HepG2 (cell line): Measurements from ENCODE around the gene GRIK4.

Source experiments
- CEBPB ChIP-seq: IDR thresholded peaks from 2 replicates; pipeline ENCODE4 v1.6.1; 2011; ENCODE audit warnings: low read depth, low read length, improper control_type of control experiment, borderline replicate concordance
- KDM1A ChIP-seq: IDR thresholded peaks from 2 replicates; pipeline ENCODE4 v1.6.1; 2016; ENCODE audit warnings: missing compliant biosample characterization
- KDM4B ChIP-seq: sonication (generic); formaldehyde crosslinking; IDR thresholded peaks from 2 replicates; pipeline ENCODE4 v1.4.0; 2020; ENCODE audit warnings: missing genetic modification reagents
- MXD4 ChIP-seq: IDR thresholded peaks from 2 replicates; pipeline ENCODE4 v1.6.1; 2016; ENCODE audit warnings: mild to moderate bottlenecking, missing biosample characterization, missing genetic modification reagents
- PAX8 ChIP-seq: sonication (generic); formaldehyde crosslinking; IDR thresholded peaks from 2 replicates; pipeline ENCODE4 v1.8.0; 2022; ENCODE audit warnings: mild to moderate bottlenecking, missing genetic modification reagents, borderline replicate concordance
- PCBP1 ChIP-seq: fragments of 200-400 bp; formaldehyde crosslinking; IDR thresholded peaks from 2 replicates; pipeline ENCODE4 v1.6.1; 2017; ENCODE audit warnings: mild to moderate bottlenecking, low read depth, low read length, borderline replicate concordance
- PTBP1 ChIP-seq: fragments of 200-400 bp; formaldehyde crosslinking; IDR thresholded peaks from 2 replicates; pipeline ENCODE4 v1.6.1; 2018; ENCODE audit warnings: low read length, low read depth; ENCODE audit not compliant: poor library complexity, severe bottlenecking
- ZNF513 ChIP-seq: sonication (generic); formaldehyde crosslinking; conservative IDR thresholded peaks from 2 replicates; pipeline ENCODE4 v1.5.0; 2020; ENCODE audit warnings: missing genetic modification reagents
- ZNF790 ChIP-seq: sonication (generic); formaldehyde crosslinking; IDR thresholded peaks from 2 replicates; pipeline ENCODE4 v1.8.0; 2022; ENCODE audit warnings: missing genetic modification reagents, mild to moderate bottlenecking, borderline replicate concordance
- TF ChIP-seq, protein P1 (sequence below): sonication (generic); formaldehyde crosslinking; IDR thresholded peaks from 2 replicates; pipeline ENCODE4 v1.5.0; 2020; ENCODE audit warnings: mild to moderate bottlenecking, missing genetic modification reagents
- TF ChIP-seq, protein P2 (sequence below): sonication (generic); formaldehyde crosslinking; IDR thresholded peaks from 2 replicates; pipeline ENCODE4 v1.5.0; 2020; ENCODE audit warnings: mild to moderate bottlenecking, missing genetic modification reagents, moderate library complexity

DNA sequence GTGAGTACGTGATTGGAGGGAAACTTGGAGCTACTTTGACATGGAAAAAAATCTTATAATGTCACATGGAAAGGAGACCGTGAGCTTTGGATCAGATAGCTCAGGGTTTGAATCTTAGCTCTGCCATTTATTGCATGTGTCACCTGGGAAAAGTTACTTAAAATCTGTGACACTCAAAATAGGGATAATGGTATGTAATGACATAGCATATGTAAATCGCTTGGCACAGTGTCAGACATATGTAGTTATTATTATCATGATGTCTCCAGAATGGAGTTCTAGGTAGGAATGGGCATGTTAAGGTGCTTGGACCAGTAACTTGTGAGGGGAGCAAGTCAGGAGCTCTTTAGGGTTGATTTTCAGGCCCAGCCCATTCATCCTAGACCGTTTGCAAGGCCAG, 75.8 kb downstream of the GRIK4 start:
- TF ChIP-seq, protein P1, sequence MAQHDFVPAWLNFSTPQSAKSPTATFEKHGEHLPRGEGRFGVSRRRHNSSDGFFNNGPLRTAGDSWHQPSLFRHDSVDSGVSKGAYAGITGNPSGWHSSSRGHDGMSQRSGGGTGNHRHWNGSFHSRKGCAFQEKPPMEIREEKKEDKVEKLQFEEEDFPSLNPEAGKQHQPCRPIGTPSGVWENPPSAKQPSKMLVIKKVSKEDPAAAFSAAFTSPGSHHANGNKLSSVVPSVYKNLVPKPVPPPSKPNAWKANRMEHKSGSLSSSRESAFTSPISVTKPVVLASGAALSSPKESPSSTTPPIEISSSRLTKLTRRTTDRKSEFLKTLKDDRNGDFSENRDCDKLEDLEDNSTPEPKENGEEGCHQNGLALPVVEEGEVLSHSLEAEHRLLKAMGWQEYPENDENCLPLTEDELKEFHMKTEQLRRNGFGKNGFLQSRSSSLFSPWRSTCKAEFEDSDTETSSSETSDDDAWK (CRISPR knock-in tag): no peak
- no peak for TF ChIP-seq PTBP1
- TF ChIP-seq PAX8 (CRISPR knock-in tag): no peak
- TF ChIP-seq ZNF790: no peak
- TF ChIP-seq ZNF513: no peak
- TF ChIP-seq MXD4 (CRISPR knock-in tag): no peak
- TF ChIP-seq, protein P2, sequence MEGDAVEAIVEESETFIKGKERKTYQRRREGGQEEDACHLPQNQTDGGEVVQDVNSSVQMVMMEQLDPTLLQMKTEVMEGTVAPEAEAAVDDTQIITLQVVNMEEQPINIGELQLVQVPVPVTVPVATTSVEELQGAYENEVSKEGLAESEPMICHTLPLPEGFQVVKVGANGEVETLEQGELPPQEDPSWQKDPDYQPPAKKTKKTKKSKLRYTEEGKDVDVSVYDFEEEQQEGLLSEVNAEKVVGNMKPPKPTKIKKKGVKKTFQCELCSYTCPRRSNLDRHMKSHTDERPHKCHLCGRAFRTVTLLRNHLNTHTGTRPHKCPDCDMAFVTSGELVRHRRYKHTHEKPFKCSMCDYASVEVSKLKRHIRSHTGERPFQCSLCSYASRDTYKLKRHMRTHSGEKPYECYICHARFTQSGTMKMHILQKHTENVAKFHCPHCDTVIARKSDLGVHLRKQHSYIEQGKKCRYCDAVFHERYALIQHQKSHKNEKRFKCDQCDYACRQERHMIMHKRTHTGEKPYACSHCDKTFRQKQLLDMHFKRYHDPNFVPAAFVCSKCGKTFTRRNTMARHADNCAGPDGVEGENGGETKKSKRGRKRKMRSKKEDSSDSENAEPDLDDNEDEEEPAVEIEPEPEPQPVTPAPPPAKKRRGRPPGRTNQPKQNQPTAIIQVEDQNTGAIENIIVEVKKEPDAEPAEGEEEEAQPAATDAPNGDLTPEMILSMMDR: no peak
- TF ChIP-seq KDM1A (CRISPR knock-in tag): no peak
- TF ChIP-seq CEBPB: no peak
- no peak for TF ChIP-seq PCBP1
- TF ChIP-seq KDM4B: no peak
